Mesenteric fat pad (tissue), 1 donor: Measurements from ENCODE around the gene SERPING1. TPM values are rescaled to one million over a fixed set of nuclear protein-coding genes. Genes with fewer than 3 reads are reported as not detected.

ENCODE experiments used
- DNase-seq: peaks from one replicate; pipeline ENCODE4 v3.0.0-alpha.2; 2020; ENCODE audit warnings: low spot score
- total RNA-seq: library from RNA; stranded (reverse); fragmentation: NEBNext Ultra II Directional; extraction: Animal tissue kit (Norgen Biotek cat#: 25700); gene quantifications from one replicate; pipeline ENCODE4 v1.2.1, GENCODE V29; 2021
- donor health status: DM: yes; HTN: yes; CAD: no.

The SERPING1 gene
- total RNA-seq, 1 donor from 2014 or later = 516 TPM

- peak; percentile 91 for DNase-seq
Measured at GRCh38 chr11:57597916-57598830, 688 bp downstream of the SERPING1 start.

- DNase-seq = no peak
Measured at GRCh38 chr11:57598831-57599155, 1.3 kb downstream of the SERPING1 start.

- DNase-seq = no peak
Measured at GRCh38 chr11:57599381-57599780, 1.9 kb downstream of the SERPING1 start.

- no peak for DNase-seq
Measured at GRCh38 chr11:57601297-57601696, 3.8 kb downstream of the SERPING1 start.

- no peak for DNase-seq
Measured at GRCh38 chr11:57604296-57605027, 7.0 kb downstream of the SERPING1 start.

GRCh38 chr11:57605028-57605420 is 7.5 kb downstream of the SERPING1 start:
- no peak for DNase-seq

- no peak for DNase-seq
Measured at GRCh38 chr11:57610170-57610569, 12.7 kb downstream of the SERPING1 start.

GRCh38 chr11:57614234-57614772 is 16.8 kb downstream of the SERPING1 start:
- no peak for DNase-seq

GRCh38 chr11:57615308-57615707 is 17.8 kb downstream of the SERPING1 start:
- DNase-seq = no peak

- no peak for DNase-seq
Measured at GRCh38 chr11:57616595-57616994, 19.1 kb downstream of the SERPING1 start.

GRCh38 chr11:57618438-57618837 is 21.0 kb downstream of the SERPING1 start:
- no peak for DNase-seq

- no peak for DNase-seq
Measured at GRCh38 chr11:57619331-57619730, 21.8 kb downstream of the SERPING1 start.

- DNase-seq = no peak
Measured at GRCh38 chr11:57620467-57620866, 23.0 kb downstream of the SERPING1 start.

GRCh38 chr11:57622263-57622662 is 24.8 kb downstream of the SERPING1 start:
- DNase-seq = no peak

GRCh38 chr11:57624864-57625263 is 27.4 kb downstream of the SERPING1 start:
- DNase-seq = no peak

- DNase-seq = no peak
Measured at GRCh38 chr11:57626895-57627294, 29.4 kb downstream of the SERPING1 start.

- no peak for DNase-seq
Measured at GRCh38 chr11:57630171-57630570, 32.7 kb downstream of the SERPING1 start.

- no peak for DNase-seq
Measured at GRCh38 chr11:57632116-57632515, 34.6 kb downstream of the SERPING1 start.

- DNase-seq = no peak
Measured at GRCh38 chr11:57633394-57634070, 36.0 kb downstream of the SERPING1 start.

- DNase-seq = no peak
Measured at GRCh38 chr11:57634311-57634710, 36.8 kb downstream of the SERPING1 start.

- DNase-seq = no peak
Measured at GRCh38 chr11:57635246-57635645, 37.8 kb downstream of the SERPING1 start.

- no peak for DNase-seq
Measured at GRCh38 chr11:57637626-57638004, 40.1 kb downstream of the SERPING1 start.
